ENCODE data around the gene HIF3A.
"Not testable (repeated sequence)": the region's sequence is repeated elsewhere in the genome, so short reads cannot be mapped to it uniquely, and the experiment has no call there.

Gene HIF3A

DNA sequence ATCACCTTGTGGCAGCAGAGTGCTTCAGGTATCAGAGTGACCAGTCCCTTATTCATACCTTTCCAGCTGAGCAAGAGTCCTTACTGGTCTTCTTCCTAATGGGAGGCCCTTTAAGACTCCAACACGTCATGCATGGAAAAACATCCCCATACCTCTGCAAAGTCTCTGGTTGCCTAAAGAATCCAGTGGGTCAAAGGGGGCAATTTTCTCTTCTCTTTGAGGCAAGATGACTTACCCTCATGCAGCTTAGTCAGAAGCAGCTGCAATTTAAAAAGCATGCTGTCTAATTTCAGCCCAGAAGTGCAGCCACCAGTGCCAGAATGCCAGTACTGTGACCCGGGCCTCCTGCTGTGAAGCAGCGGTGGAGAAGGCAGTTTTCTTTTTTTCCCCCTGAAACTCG is 68.7 kb downstream of the HIF3A start:
- DNase-seq, result no peak

DNA sequence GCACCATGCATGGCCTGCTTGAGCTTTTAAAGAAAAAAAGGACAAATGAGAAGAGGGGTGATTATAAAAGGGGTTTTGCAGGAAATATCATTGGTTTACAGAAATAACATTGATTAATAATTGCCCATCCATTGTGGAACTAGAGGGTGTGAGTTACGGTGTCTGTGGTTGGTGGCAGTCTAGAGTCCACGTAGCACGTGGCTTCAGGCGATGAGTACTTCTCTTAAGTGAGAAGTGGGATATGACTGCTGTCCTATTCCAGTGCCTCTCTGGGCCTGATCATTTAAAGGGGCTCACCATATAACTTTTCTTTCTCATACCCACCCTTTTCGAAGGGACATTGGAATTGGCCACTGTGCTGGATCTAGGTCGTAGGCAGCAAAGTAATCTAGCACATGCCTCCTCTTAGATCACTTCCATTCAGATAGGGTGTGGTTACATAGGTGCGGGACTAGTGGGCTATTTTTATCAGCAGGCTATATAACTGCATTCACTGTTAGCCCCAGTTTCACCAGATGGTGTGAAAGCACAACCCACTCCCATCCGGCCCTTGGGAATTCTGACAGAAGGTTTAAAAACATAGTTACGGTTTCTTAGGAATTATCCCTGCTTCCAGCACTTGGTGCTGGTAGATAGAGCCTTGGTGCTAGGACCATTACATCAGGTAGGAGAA is 69.9 kb downstream of the HIF3A start:
- no peak for DNase-seq

DNA sequence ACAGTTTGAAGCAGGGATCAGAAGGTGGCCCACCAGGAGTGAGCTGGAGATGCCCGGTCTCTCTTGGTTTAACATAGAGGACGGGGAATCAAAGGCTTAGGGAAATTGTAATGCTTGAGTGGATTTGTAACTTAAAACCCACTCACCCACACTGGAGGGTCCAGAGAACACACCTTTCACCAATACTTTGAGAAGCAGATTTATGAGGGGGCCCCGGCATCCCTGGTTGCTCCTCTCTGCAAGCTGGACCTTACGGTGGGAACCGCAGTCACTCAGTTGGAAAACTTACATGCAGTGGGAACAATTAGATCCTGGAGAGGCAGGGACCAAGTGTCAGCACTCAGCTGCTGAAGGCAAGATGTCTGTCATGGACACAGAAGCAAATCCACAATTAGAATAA is 70.6 kb downstream of the HIF3A start:
- no peak for DNase-seq

GRCh38 chr19:46368116-46368515 is 71.3 kb downstream of the HIF3A start:
- DNase-seq, result no peak

DNA sequence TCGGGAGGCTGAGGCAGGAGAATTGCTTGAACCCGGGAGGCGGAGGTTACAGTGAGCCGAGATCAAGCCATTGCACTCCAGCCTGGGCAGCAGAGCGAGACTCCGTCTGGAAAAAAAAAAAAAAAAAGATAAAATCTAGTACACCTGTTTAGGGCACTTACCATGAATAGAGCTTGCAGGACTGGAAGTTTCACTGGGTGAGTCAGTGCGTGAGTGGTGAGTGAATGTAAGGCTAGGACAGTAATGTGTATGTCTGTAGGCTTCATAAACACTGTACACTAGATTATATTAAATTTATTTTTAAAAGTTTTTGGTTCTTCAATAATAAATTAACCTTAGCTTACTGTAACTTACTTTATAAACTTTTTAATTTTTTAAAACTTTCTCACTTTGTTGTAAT is 73.0 kb downstream of the HIF3A start:
- no peak for DNase-seq

GRCh38 chr19:46371371-46371901 is 74.6 kb downstream of the HIF3A start:
- no peak for DNase-seq

DNA sequence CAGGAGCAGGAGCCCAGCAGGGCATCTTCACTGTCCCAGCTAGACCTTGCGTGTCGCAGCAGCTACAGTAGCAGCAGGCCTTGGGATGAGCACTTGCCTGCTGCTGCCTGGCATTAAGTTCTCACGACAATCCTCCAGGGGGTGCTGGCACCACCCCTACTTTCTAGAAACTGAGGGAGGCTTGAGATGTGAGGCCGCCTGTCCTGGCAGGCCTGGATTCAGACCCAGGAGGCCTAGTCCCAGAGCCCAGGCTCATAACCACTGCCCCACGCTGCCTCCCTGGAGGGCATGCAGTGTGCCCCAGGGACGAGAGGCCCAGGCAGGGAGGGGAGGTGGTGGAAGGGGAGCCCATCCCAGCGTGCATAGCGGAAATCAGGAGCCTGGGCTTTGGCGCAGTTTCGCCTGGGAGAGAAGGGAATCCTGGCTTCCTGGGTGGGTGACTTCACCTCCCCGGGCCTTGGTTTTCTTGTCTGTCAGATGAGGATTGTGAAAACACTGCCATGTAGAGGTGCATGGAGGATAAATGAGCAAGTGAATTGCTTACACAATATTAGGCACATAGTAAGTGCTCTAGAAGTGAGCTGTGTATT is 76.2 kb downstream of the HIF3A start:
- DNase-seq, result no peak

- DNase-seq, result no peak
Measured at GRCh38 chr19:46373491-46374359, 76.9 kb downstream of the HIF3A start.

GRCh38 chr19:46374536-46375475 is 78.0 kb downstream of the HIF3A start:
- no peak for DNase-seq

DNA sequence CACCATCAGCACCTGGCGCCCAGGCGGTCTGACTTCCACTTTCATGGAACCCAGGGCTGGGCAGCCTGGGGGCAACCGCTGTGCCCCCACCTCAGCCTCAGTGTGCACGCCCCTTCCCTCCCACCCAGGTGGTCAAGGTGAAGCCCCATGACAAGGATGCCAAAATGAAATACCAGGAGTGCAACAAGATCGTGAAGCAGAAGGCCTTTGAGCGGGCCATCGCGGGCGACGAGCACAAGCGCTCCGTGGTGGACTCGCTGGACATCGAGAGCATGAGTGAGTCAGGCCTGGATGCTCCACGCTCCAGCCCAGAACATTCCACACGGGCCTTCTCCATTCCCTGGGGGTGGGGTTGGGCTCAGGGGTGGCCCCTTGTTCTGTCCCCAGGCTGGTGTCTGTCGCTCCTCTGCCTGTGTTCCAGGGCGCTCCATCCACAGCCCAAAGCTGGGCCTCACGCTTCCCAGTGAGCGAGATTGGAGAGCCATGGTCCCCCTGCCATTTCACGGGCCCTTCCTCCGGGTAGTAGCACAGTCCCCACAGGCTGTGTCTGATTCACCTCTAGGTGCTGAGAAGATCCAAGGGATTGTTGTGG is 78.7 kb downstream of the HIF3A start:
- DNase-seq, result not testable (repeated sequence)

DNA sequence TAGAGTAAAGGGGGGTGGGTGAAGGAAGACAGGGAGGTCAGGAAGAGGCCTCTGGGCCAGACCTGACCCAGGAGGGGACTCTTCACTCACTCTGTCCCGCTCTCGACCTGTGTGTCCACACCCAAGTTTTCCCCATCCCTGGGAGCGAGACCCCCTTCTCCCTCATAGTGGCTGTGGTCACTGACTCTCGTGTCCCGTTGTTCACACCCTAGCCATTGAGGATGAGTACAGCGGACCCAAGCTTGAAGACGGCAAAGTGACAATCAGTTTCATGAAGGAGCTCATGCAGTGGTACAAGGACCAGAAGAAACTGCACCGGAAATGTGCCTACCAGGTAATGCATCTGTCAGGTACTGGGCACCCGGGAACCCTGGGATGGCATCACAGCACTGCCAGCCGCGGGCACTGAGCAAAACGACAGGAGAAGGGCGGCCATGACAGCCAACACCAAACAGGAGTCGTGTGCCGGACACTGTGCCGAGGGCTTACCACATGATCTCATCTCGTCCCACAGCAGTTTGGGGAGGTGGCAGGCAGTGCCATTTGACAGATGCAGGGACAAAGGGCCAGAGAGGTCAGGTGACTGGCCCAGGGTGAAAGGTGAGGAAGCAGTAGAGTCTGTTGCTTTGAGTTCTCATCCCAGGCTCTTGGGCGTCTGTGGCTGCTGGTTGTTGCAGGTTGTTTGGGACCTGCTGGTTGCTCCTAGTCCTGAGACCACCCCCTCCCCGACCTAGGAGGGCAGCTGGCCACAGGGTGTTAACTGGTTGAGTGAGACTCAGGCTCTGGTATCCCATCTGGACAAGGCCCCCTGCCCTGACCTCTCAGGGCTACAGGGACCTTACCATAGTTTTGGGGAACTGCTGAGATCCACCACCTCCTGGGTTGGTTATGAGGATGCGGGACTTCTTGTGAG is 79.7 kb downstream of the HIF3A start:
- no peak for DNase-seq

DNA sequence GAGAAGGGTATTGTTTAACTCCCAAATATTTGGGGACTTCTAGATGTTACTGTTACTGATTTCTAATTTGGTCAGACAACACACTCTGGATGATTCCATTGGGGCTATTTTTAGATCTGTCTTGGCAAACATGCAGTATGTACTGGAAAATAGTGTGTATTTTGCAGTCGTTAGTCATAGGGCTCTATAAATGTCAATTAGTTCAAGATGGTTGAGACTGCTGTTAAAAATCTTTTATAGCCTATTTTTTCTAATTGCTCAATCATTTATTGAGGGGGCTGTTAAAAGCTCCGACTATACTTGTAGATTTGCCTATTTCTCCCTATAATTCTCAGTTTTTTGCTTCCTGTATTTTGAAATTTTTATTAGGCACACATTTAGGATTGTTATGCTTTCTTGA is 81.4 kb downstream of the HIF3A start:
- DNase-seq, result no peak

GRCh38 chr19:46380690-46381089 is 83.8 kb downstream of the HIF3A start:
- no peak for DNase-seq

GRCh38 chr19:46381346-46381745 is 84.5 kb downstream of the HIF3A start:
- no peak for DNase-seq

GRCh38 chr19:46381756-46382345 is 85.0 kb downstream of the HIF3A start:
- DNase-seq, result no peak

GRCh38 chr19:46383171-46383815 is 86.5 kb downstream of the HIF3A start:
- peak; percentile 21 for DNase-seq

DNA sequence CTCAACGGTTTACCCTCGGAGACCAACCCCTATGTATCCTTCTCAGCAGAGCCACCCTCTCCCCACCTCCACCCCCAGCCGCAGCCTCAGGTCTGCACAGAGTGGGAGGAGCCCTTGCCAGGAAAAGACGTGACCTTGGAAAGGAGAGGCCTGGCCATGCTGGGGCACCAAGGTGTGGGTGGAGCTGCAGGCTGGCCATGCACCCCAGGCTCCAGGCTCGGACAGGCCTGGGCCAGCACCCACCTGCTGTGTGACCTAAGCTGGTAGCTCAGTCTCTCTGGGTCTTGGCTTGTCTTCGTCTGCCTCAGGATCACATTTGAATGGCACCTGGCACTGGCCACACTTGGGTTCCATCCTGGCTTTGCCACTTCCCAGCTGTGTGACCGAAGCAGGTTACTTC is 87.0 kb downstream of the HIF3A start:
- no peak for DNase-seq

- DNase-seq, result no peak
Measured at GRCh38 chr19:46384396-46384795, 87.6 kb downstream of the HIF3A start.

- no peak for DNase-seq
Measured at GRCh38 chr19:46385636-46386035, 88.8 kb downstream of the HIF3A start.

DNA sequence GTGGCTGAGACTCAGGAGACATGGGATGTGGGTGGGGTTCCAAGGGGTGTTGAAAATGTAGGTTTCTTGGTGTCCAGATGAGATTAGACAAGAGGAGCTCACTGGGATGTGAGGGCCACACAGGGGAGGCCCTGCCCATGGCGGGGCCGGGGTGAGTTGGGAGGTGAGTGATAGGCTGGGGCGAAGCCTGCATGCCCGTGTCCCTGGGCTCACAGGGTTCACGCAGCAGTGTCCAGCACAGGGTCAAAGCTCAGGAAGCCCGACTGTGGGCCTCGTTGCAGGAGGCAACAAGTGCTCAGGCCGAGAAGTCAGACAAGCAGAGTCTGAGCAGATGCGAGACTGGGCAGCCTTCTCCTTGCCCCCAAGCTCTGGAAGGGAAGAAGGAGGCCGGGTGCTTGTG is 89.3 kb downstream of the HIF3A start:
- no peak for DNase-seq
